Suppressor macrophage treated with lipopolysaccharide for 1 hour (primary cell): ENCODE measurements around the gene LGALS8.
"Not testable (repeated sequence)": the region's sequence is repeated elsewhere in the genome, so short reads cannot be mapped to it uniquely, and the experiment has no call there.

Experiments used
- DNase-seq, 3 donors: peaks; one replicate each; pipeline ENCODE4 v3.0.0-alpha.2; 2020 to 2022

Gene LGALS8

DNA sequence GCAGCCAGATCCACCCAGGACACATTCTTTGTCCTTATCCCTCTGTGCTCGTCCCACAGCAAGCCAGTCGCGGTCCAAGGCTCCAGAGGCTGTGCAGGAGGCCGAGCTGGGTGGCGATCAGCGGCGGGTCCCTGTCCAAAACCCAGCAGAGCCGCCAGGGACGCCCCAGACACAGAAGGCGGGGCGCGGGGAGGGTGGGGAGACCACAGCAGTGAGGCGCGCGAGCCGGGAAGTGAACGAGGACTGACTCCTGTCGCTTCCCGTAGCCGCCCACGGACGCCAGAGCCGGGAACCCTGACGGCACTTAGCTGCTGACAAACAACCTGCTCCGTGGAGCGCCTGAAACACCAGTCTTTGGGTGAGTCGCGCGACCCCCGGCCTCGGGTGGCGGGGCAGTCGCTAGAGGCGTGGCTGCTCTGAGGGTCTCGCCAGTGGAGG is at the start of gene LGALS8:
Gene LGALS8, plus strand, starts transcription at position 279 of the 438 bp plus-strand sequence. CDS start 2,089 bp downstream, outside the sequence.
- peak; percentile 94 to 97 (median 95) for DNase-seq

DNA sequence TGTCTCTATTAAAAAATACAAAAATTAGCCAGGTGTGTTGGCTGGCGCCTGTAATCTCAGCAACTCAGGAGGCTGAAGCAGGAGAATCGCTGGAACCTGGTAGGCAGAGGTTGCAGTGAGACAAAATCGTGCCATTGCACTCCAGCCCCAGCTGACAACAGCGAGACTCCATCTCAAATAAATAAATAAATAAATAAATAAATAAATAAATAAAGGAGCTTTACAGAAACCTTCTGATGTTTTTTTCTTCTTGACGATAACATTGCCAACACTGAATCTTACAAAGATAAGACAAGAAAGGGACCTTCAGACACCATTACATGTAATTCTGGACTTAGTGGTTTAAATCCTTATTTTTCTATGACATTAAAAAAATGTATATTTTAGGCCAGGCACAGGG is 47.8 kb upstream of the LGALS8 start:
- DNase-seq = no peak

DNA sequence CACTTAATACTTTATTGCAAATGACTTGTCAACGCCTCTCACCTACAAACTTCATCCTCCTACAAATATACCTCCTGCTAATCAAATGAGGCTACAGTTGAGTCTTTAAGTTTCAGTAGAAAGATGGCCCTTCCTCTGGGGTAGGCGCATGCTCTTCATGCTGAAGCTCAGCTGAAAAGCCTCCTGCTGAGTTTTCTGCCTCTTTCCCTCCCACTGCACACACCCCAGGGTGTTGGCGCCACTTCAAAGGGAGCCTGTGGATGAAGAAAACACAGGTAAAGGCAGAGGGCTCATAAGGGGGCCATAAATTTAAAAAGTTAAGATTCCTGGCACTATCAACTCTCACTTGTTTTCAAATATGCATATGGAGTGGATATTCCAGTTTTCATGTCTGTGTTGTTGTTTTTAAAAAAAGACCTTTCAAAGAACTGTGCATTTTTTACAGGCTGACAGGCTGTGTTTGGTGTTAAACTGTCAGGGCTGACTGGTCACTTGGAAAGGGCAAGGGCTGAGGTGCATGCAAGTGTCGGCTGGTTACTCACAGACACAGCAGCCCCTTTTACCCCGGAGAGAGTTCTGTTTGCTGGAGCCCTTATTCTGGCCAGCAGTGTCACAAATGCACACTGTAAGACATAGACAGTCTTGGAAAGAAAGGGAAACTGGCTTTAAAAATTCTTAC is 42.9 kb upstream of the LGALS8 start:
- no peak for DNase-seq

DNA sequence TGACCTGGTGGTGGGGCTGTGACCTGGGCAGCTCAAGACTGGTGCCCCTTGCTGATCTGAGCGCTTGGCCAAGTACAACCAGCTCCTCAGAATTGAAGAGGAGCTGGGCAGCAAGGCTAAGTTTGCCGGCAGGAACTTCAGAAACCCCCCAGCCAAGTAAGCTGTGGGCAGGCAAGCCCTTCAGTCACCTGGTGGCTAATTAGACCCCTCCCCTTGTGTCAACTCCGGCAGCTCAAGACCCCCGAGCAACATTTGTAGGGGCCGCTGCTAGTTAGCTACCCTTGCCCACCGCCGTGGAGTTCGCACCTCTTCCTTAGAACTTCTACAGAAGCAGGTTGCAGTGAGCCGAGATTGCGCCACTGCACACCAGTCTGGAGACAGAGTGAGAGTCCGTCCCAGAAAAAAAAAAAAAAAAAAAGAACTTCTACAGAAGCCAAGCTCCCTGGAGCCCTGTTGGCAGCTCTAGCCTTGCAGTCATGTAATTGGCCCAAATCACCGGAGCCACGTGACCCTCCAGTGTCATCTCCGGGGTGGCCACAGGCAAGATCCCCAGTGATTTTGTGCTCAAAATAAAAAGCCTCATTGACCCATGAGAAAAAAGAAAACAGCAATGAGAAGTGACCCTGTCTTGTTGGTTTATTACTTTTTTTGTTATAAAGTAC is 39.3 kb upstream of the LGALS8 start:
- DNase-seq = no peak

DNA sequence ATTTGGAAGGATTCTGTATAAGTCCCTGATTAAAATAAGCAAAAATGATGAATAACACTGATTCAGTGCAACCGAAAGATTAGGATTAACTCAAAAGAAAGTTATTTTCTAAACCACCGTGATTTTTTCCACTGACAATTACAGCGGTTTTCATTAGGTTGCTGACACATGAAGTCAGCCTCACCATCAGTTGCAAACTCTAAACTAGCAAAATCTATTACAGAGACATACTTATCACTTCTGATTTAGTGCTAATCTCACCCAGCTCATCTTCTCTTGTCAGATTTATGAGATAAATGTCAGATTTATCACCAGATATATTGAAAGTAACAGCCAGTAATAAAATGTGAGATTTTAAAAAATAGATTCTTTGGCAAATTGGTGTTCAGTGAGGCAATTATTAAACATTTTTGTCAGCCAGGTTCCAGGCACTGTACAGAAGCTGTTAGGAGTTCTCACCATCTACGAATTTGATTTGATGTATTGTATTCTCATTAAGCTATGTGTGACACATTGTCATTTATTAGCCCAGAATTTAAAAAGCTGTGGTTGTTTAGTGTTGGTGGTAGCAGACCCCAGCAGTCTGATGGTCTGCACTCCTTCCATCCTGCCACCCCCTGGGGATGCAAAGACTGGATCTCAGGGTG is 37.3 kb upstream of the LGALS8 start:
- DNase-seq = no peak

DNA sequence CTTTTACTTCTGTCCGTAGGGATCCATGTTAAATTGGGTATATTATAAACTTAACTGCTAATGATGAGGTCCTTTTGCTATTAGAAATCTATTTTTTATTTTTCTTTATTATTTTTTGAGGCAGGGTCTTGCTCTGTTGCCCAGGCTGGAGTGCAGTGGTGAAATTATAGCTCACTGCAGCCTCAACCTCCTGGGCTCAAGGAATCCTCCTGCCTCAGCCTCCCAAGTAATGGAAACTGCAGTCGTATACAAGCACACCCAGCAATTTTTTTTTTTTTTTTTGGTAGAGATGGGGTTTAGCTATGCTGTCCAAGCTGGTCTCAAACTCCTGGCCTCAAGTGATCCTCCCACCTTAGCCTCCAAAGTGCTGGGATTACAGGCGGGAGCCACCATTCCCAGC is 34.6 kb upstream of the LGALS8 start:
- DNase-seq = not testable (repeated sequence)

DNA sequence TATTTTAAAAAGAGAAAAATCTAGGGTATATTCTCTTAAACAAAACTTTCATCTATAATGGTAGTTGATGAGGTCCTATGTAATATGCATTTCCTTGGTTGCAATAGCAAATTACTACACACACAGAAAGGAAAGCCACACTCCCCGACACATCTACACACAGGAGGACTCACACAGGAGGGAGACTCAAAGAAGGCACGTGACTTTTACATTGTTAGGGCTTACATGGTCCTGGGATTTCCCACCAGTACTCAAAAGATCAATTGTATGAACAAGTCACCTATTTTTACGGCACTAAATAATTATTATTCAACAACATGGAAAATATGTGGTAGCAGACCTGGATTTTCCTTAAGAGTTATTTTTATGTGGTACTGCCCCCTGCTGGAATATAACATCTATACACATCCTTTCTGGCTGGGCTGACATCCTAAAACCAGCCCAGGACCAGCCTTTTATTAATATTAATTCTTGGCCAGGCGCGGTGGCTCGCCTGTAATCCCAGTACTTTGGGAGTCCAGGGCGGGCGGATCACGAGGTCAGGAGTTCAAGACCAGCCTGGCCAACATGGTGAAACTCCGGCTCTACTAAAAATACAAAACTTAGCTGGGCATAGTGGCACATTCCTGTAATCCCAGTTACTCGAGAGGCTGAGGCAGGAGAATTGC is 33.9 kb upstream of the LGALS8 start:
- peak; percentile 58 to 83 (median 73) for DNase-seq

DNA sequence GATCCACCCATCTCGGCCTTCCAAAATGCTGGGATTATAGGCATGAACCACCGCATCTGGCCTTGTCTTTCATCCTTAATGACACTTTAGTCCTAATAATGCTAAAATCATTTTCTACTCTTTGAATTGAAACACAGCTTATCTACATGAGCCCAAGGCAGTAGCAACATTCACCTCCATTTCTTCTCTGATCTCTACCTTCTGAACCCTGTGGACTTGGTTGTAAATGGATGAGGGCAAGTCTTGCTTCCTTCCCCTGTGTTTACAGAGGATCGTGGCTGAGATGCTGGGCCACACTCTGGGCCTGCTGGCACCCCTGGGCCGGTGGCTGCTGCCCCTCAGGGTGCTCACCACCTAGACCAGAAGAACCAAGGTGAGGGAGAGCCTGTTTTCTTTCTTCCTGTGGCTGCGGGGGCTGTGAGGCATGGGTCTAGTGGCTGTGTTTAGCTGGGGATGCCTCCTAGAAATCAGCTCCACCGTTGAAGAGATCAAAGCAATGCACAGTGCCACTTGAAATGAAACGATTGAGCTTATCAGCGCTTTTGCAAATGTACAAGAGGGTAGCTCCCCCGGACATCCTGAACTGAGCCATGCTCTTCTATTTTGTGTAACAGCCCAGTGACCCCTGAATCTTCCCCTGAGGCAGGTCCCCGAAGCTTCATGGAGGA is 32.2 kb upstream of the LGALS8 start:
- no peak for DNase-seq

DNA sequence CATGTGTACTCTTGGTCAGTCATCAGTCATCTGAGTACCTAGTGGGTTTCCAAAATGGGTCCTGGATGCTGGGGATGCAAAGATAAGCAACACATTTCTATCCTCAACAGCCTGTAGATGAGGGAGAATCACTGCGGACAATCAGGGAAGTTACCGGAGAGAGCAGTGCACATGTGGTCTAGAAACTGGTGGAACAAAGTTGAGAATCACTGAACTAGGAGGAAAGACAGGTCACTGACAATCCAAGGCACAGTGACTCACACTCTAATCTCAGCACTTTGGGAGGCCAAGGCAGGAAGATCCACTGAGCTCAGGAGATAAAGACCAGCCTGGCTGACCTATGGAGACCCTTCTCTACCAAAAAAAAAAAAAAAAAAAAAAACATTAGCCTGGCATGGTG is 31.4 kb upstream of the LGALS8 start:
- DNase-seq = peak in 2 of 3 donors; percentile 2 to 9

DNA sequence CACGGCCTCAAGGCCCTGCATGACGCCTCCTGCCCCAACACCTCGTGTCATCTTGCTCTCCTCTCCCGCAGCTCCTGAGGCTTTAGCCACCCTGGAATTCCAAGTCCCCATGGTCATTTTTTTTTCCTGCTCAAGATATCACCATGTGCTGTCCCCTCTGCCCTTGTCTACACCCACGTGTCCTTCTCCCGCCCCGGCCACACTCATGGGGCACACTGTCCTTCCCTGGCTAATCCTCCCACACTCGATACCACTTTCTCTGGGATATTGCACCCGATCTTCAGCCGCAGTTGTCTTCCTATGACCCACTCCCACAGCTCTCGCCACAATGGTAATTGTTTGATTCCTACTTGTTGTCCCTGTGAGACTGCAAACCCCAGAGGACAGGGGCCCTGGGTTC is 29.7 kb upstream of the LGALS8 start:
- DNase-seq = no peak

DNA sequence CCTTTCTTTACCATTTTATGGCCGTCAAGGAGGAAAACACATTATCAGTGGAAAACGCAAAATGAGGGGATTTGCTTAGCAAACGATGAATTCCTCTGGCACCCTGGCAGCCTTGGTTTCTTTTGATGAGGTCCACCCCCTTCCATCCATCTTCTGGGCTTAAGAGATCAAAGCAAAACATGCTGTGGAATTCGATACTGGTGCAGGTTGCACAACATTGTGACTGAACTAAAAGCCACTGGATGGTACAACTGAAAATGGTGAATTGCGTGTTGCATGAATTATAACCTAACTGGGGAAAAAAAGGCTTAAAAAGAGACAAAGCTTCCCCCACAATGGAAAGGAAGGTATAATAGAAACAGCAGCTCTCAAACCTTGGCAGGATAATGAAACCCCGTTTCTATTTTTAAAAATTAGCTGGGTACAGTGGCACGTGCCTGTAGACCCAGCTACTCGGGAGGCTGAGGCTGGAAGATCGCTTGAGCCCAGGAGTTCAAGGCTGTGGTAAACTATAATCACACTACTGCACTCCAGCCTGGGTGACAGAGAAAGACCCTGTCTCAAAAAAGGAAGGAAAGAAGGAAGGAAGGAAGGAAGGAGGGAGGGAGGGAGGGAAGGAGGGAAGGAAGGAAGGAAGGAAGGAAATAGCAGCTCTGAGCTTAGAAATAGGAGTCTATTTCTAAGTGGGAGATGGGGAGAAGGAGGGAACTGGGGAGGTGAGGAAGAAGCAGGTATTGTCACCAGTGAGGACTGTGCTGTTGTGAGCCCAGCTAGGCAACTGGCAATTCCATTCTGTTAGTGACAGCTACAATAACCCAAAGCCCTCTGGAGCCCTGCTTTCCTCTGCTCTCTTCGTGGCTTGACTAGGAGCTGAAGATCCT is 29.0 kb upstream of the LGALS8 start:
- DNase-seq = no peak

DNA sequence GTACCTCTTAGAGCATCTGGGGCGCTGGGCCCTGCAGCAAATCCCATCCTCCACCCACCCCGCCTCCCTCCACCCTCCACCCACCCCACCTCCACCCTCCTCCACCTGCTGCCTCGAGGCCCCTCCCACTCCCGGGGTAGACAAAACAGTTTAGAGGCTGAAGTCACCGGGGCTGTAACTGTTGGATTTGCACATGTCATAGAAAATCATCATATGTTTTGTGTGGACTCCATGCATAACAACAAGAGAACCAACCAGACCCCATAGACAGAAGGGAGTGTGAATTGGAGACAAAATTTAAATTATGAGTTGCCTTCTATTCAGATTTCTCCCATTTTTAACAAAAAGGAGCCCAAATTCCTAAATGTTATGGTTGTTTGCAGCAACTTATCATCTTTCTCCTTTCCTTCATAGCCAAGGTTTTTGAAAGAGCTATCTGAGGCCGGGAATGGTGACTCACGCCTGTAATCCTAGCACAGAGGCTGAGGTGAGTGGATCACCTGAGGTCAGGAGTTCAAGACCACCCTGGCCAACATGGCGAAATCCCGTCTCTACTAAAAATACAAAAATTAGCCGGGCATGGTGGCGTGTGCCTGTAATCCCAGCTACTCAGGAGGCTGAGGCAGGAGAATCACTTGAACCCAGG is 28.2 kb upstream of the LGALS8 start:
- DNase-seq = no peak

DNA sequence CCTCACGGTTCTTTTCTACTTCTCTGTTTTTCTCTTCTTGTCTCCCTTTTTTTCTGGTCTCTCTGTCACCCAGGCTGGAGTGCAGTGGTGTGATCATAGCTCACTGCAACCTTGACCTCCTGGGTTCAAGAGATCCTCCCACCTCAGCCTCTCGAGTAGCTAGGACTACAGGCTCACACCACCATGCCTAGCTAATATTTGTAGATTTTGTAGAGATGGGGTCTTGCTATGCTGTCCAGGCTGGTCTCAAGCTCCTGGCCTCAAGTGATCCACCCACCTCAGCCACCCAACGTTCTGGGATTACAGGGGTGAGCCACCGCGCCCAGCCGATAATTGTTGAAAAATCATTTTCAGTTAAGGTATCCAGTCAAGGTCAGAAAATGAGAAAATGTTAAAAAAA is 25.9 kb upstream of the LGALS8 start:
- DNase-seq = no peak

DNA sequence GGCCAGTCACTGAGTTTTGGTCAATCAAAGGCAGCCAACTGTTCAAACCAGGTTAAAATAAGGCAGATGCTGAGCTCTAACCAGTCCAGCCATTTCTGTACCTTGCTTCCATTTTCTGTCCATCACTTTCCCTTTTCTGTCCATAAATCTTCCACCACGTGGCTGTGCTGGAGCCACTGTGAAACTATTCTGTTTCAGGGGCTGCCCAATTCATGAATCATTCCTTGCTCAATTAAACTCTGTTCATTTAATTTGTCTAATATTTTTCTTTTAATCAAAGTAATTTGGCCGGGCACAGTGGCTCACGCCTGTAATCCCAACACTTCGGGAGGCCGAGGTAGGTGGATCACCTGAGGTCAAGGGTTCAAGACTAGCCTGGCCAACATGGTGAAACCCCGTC is 22.7 kb upstream of the LGALS8 start:
- DNase-seq = no peak

DNA sequence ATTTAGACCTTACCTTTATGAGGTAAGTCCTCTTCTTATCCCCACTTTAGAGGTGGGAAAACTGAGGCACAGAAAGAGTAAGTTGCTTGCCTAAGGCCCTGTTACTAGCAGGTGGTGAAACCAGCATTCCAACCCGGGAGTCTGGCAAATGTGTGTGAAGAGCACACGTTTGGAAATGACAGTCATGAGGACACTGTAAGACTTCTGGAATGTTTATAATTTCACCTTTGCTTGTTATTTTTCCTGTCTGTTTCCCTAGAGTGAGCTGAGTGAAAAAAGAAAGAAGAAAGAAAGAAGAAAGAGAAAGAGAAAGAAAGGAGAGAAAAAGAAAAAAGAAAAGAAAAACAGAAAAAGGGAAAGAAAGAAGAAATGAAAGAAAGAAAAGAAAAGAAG is 21.2 kb upstream of the LGALS8 start:
- no peak for DNase-seq

DNA sequence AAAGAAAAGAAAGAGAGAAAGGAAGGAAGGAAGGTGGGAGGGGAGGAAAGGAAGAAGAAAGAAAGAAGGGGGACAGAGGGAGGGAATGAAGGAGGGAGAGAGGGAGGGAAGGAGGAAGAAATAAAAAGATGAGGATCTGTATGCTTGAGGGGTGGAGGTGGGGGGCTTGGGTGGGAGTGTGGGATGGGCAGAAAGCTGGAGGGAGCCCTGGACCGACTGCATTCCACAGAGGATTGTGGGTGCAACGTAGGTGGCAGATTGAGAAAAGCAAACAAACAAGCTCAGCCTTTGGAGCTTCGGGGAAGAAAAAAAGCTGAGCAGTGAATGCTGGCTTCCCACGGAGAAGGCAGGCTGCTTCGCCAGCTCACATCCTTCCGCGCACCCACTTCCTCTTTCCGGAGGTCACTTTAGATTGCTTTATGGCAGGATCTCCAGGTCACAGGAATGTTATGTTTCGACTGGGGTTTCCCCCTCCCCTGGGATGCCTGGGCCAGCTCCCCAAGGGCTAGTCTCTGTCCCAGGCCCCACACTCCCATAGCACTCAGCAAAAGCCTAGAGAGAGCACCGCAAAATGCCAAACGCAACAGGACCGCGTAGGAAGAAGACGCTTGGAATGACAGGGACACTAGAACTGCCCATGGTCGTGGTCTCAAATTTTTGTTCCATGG is 20.7 kb upstream of the LGALS8 start:
- DNase-seq = peak; percentile 90 to 92 (median 91)

DNA sequence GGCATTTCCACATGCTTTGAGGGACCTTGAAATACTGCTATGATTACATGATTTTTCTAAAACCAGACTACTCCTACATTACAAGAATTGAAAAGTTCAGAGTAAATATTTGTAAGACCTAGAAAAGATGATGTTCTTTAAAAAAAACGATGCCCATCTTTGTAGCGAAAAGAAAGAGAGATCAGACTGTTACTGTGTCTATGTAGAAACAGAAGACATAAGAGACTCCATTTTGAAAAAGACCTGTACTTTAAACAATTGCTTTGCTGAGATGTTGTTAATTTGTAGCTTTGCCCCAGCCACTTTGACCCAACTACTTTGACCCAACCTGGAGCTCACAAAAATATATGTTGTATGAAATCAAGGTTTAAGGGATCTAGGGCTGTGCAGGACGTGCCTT is 19.4 kb upstream of the LGALS8 start:
- not testable (repeated sequence) for DNase-seq

DNA sequence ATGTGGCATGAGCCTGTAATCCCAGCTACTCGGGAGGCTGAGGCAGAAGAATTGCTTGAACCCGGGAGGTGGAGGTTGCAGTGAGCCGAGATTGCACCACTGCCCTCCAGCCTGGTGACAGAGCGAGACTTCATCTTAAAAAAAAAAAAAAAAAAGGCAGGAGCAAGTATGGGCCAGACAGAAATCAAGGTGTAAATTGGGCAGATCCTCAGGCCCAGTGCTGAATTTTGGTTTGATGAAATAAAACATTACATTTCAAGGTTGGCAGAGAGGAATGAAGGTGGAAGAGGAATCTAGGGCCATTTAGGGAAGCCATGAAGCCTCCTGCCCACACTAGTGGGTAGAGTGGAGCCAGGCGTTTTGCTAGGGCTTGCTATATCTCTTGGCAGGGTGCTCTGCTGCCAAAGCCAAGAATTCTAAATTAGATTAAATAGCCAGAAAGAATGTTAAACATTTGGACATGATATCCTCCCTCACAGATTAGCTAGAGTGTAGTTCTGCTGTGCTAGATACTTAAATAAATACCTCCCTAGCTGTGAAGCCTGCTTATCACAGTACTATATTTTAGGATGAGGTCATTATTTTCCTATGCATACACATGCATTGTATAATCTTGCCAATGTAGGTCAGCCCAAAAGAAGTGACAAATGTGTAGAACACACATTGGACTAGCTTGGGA is 16.6 kb upstream of the LGALS8 start:
- no peak for DNase-seq

DNA sequence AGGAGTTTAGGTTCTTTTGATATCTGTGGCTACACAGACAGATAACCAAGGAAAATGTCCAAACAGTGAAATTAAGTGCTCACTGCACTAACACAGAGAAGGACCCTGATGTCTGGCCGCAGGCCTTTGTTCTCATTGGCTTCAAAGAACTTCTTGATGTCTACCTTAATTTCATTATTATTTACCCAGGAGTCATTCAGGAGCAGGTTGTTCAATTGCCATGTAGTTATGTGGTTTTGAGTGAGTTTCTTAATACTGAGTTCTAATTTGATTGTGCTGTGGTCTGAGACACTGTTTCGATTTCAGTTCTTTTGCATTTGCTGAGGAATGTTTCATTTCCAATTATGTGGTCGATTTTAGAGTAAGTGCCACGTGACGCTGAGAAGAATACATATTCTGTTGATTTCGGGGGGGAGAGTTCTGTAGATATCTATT is 15.2 kb upstream of the LGALS8 start:
- DNase-seq = no peak

DNA sequence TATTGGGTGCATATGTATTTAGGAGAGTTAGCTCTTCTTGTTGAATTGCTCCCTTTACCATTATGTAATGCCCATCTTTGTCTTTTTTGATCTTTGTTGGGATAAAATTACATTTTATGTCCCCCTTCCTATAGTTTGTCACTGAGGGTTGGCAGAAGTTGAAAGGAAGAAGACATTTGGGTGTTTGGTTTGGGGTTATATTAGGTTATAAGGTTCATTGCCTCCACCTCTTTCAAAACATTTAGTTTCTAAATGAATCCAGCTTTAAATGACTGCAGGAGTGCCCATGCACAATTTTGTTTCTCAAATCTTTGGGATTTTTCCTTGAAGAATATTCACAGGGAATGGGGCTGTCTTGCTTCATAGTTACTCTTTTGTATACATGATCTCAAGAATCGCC is 14.6 kb upstream of the LGALS8 start:
- DNase-seq = no peak
